Activated CD8-positive, alpha-beta memory T cell treated with anti-CD3 and anti-CD28 coated beads, Interleukin-2, amount 50 U/mL, for 24 hours (primary cell): ENCODE results near the gene MTRFR.
"Not testable (repeated sequence)": the region's sequence is repeated elsewhere in the genome, so short reads cannot be mapped to it uniquely, and the experiment has no call there.

Source experiments
- DNase-seq: peaks from one replicate; pipeline ENCODE4 v3.0.0-alpha.2; 2020; ENCODE audit errors: extremely low read depth

Gene MTRFR

DNA sequence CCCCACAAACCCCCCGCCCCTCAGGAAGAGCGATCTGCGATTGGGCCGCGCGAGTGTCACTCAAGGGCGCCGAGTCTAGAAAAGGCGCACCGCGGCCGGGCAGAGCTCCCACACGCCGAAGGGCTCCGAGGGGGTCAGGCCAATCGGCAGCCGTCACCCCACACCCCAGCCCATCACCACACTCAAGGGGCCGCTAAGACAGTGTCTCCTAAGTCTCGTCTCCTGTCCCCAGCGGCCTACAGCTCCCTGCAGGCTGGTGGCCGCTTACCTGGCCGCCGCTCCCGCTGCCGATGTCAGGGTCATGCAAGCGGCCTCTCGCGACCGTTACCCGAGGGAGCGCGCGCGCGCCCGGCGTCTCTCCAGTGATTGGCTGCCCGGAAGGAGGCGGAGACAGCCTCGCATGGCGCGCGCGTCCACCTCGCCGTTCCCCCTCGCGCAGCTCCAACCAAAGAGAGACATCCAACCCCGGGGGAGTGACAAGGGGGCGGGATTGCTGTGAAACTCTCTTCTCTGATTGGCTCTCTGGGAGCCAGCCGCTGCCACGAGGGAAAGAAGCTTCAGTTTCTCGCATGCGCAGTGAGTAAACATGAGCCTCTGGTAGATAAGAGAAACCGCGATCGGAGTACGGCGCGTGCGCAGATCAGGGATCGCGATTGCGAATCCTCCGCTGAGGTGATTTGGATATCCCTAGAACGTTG lies at the start of gene MTRFR, which contains the start of gene MPHOSPH9:
Gene MTRFR, plus strand, starts transcription at position 630 of the 698 bp plus-strand sequence. CDS start 20,239 bp downstream, outside the sequence.
Gene MPHOSPH9, minus strand, starts transcription at position 335 of the 698 bp plus-strand sequence. CDS start 2,777 bp downstream, outside the sequence.
- peak; percentile 97 for DNase-seq

- no peak for DNase-seq
These were observed 45.6 kb upstream of the MTRFR start for GRCh38 chr12:123187637-123188036.

GRCh38 chr12:123199936-123200335 lies 33.3 kb upstream of the MTRFR start:
- no peak for DNase-seq

- DNase-seq, result no peak
These were observed 32.8 kb upstream of the MTRFR start for GRCh38 chr12:123200414-123200813.

- not testable (repeated sequence) for DNase-seq
These were observed 26.4 kb upstream of the MTRFR start for GRCh38 chr12:123206794-123207193.

GRCh38 chr12:123207815-123208214 lies 25.4 kb upstream of the MTRFR start:
- DNase-seq, result not testable (repeated sequence)

DNA sequence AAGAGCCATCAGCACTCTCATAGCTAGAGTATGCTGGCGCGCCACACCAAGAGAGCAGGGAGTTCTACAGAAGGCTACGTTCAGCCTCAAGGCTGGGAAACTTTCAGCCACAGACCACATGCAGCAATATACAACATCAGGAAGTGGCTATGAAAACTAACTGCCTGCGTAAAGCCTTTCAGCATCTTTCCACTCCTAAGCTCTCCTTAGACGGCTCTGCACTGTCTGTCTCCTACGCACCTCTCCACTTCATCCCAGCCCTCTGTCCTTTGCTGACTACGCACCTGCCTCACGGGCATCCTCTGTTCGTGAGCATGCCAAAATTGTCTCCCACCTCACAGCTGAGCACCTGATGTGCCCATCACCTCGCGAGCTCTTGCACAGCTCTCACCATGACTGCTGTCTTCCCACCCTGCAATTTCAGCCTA lies 10.0 kb upstream of the MTRFR start:
- DNase-seq, result no peak

GRCh38 chr12:123225443-123225842 lies 7.8 kb upstream of the MTRFR start:
- DNase-seq, result no peak

DNA sequence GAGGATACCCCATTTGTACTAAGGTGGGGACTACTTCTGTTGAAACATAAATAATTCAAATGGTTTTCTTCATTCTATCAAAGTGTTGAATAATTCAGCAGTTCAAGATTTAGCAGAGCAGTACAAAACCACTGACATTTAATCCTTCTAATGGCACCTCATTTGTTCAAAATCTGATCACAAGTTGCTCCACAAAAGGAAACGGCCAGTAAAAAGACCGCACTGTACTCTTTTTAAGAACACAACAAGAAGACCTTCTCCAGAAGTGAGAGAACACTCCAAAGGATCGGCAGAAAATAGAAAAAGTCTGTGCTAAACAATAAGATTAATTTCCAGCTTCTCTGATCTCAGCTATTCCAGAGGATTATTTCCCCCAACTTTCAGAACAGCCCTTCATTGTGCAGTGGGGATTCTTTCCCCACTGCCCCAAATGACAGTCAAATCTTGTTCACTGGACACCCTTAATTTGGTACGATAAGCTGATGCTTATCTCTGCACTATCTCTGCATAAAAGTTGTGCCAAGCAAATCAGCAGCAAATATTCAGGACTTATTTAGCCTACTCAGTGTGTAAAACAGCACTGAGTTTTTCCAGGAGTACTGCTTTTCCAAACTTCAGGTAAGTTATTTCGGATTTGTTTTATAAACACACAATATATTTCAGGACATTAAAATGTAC lies 5.5 kb upstream of the MTRFR start:
- DNase-seq, result no peak

GRCh38 chr12:123229051-123229450 lies 4.2 kb upstream of the MTRFR start:
- no peak for DNase-seq

- no peak for DNase-seq
These were observed 1.3 kb upstream of the MTRFR start for GRCh38 chr12:123231931-123232330.

- no peak for DNase-seq
These were observed 797 bp upstream of the MTRFR start for GRCh38 chr12:123232472-123232806.

GRCh38 chr12:123233505-123234308 lies 471 bp downstream of the MTRFR start:
- DNase-seq, result no peak

DNA sequence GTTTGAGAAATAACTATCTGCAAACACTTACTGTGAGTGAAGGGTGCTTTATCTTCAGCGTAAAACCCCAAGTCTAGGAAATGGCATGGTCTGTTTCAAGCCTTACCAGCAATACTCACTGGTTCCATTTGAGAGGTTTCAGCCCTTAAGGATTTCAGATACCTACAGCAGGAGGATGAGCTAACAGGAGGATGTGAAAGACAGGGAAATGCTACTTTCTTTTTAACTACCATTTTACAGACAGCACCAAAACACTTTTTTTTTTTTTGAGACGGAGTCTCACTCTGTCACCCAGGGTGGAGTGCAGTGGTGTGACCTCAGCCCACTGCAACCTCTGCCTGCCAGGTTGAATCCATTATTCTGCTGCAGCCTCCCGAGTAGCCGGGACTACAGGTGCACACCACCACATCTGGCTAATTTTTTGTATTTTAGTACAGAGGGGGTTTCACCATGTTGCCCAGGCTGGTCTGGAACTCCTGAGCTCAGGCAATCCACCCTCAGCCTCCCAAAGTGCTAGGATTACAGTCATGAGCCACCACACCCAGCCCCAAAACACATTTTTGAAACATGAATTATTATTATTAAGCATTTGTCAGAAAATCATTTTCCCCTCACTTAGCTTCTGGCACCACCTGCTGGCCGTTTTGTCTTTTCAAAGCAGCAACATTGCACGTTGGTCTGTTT lies 4.6 kb downstream of the MTRFR start:
- DNase-seq, result peak; percentile 44

DNA sequence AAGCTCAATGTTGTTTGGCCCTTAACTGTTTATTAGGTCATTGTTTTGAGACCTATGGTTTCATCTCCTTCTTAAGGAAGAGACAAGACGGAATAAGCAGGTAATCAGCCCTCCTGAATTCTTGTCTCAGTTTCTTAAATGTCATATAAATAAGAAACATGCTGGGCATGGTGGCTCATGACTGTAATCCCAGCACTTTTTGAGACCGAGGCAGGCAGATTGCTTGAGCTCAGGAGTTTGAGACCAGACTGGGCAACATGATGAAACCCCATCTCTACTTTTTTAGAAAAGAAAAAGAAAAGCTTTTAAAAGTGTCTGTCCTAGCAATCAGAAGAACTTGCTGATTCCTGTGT lies 5.1 kb downstream of the MTRFR start:
- no peak for DNase-seq

- no peak for DNase-seq
These were observed 5.7 kb downstream of the MTRFR start for GRCh38 chr12:123238961-123239360.

GRCh38 chr12:123242116-123242904 lies 9.1 kb downstream of the MTRFR start:
- no peak for DNase-seq

DNA sequence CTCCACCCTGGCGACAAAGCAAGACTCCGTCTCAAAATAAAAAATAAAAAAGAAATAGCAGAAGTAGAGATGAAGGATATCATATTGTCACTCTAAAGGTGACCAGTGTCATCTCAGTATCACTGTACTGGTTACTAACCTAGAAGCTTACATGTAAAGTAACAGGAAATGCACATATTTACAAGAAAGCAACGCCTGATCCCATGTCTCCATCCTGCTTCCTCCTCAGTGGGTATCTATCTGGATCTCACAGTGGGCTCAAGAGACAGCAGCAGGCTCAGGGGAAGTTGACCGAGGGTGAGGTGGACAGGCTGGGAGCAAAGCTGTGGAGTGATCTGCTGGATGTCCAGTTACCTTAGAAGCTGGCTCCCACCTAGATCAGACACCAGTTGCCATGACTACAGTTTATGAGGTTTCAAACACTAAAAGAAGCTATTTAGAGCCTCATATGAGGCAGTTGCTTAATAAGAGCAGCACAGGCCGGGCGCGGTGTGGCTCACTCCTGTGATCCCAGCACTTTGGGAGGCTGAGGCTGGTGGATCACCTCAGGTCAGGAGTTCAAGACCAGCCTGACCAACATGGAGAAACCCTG lies 10.5 kb downstream of the MTRFR start:
- no peak for DNase-seq

DNA sequence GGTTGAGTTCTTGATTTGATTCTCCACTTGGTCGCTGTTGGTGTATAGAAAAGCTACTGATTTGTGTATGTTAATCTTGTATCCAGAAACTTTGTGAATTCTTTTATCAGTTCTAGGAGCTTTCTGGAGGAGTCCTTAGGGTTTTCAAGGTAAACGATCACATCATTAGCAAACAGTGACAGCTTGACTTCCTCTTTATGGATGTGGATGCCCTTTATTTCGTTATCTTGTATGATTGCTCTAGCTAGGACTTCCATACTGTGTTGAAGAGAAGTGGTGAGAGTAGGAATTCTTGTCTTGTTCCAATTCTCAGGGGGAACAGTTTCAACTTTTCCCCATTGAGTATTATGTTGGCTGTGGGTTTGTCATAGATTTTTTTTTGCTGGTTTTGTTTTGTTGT lies 12.4 kb downstream of the MTRFR start:
- no peak for DNase-seq

GRCh38 chr12:123248129-123248528 lies 14.9 kb downstream of the MTRFR start:
- not testable (repeated sequence) for DNase-seq
